Lung (tissue), 12 donors: ENCODE data around the gene SUSD5. TPM values are rescaled to one million over a fixed set of nuclear protein-coding genes. Genes with fewer than 3 reads are reported as not detected.

Source experiments
- ATAC-seq: fragments of 200-7000 bp; cut with Tn5 transposase; one replicate; pipeline ENCODE4 v1.9.1; 2020; ENCODE audit warnings: moderate number of reproducible peaks; ENCODE audit not compliant: insufficient read depth, low FRiP score
- DNase-seq, 3 donors: peaks; one replicate each; pipeline ENCODE4 v3.0.0-alpha.2; 2013 to 2017
- H3K27ac ChIP-seq, 2 donors: one replicate each; pipeline ENCODE4 v1.5.1; 2013; ENCODE audit warnings: mild to moderate bottlenecking in 2 of 2, moderate library complexity in 2 of 2, control low read depth in 1 of 2, inconsistent platforms in 1 of 2, low read depth in 1 of 2, low read length in 1 of 2
- H3K27me3 ChIP-seq, 3 donors: one replicate each; pipeline ENCODE4 v1.5.1; 2013; ENCODE audit warnings: low read length in 2 of 3; ENCODE audit not compliant: control insufficient read depth in 3 of 3, insufficient read depth in 3 of 3
- H3K36me3 ChIP-seq, 4 donors: one replicate each; pipeline ENCODE4 v1.5.1; 2013; ENCODE audit warnings: low read length in 4 of 4, mild to moderate bottlenecking in 1 of 4, moderate library complexity in 1 of 4; ENCODE audit not compliant: control insufficient read depth in 4 of 4, insufficient read depth in 4 of 4
- H3K4me1 ChIP-seq, 5 donors: one replicate each; pipeline ENCODE4 v1.5.1; 2013; ENCODE audit warnings: low read length in 5 of 5, mild to moderate bottlenecking in 2 of 5, moderate library complexity in 1 of 5; ENCODE audit not compliant: control insufficient read depth in 5 of 5, insufficient read depth in 5 of 5
- H3K4me3 ChIP-seq: one replicate; pipeline ENCODE4 v1.5.1; 2013; ENCODE audit warnings: mild to moderate bottlenecking, control low read depth, moderate library complexity
- H3K9ac ChIP-seq, 2 donors: one replicate each; pipeline ENCODE4 v1.5.1; 2013; ENCODE audit warnings: low read length in 2 of 2, control low read depth in 1 of 2; ENCODE audit not compliant: insufficient read depth in 1 of 2
- H3K9me3 ChIP-seq, 4 donors: one replicate each; pipeline ENCODE4 v1.5.1; 2013; ENCODE audit warnings: low read length in 3 of 4, mild to moderate bottlenecking in 1 of 4, moderate library complexity in 1 of 4; ENCODE audit not compliant: control insufficient read depth in 4 of 4, insufficient read depth in 3 of 4
- CTCF ChIP-seq: IDR thresholded peaks from 2 replicates; pipeline ENCODE4 v1.5.1; 2012; ENCODE audit warnings: mild to moderate bottlenecking; ENCODE audit errors: control extremely low read depth, extremely low read depth
- WGBS, 2 donors: extraction: QIAGEN DNeasy Blood & Tissue Kit; methylation state at CpG; one replicate each; pipeline ENCODE4 v1.1.7; 2013; 5-methylcytosine and 5-hydroxymethylcytosine counted together
- polyA plus RNA-seq, 2 donors: library from polyadenylated mRNA; stranded (reverse); fragments of 200-250 nt; gene quantifications; one replicate each; pipeline ENCODE4 v1.2.1, GENCODE V29; 2013
- total RNA-seq, 2 donors: library from RNA; depleted of rRNA in 1 of 2; stranded (reverse); fragments of >200 nt in 1 of 2; gene quantifications; one replicate each; pipeline ENCODE4 v1.2.1, GENCODE V29; 2014 to 2021
- donor health status: control.
- donor health status: control.
- donor health status: Bipolar disorder and iron deficiency.
- donor health status: healthy.
- donor health status: DM: yes; HTN: yes; CAD: no.

SUSD5 gene
- total and polyA plus RNA-seq, 4 donors = 0.17 to 2.9 (median 1.0) TPM

DNA sequence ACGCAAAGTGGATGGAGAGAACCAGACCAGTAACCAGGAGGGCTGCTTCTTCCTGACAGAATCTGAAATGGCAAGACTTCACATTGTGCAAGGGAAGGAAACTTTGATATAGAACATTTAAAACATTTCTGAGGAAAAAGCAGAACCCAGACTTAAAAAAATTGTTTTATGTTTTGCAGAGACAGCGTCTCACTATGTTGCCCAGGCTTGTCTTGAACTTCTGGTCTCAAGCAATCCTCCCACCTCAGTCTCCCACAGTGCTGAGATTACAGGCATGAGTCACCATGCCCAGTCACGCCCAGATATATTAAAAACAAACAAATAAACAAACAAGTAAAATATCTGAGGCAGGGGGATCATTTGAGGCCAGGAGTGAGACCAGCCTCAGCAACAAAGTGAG, 58.6 kb downstream of the SUSD5 start:
- no peak overlapping the region for H3K4me3 ChIP-seq
- ATAC-seq (no peak), DNase-seq (no peak)
- H3K4me1 ChIP-seq = peaks cover 0 to 3% (median 0%) of the 10 kb centered on the region in 5 donors
- no peak overlapping the region for H3K9ac ChIP-seq
- no peak overlapping the region for H3K27ac ChIP-seq
- peaks cover 0 to 1% (median 0%) of the 10 kb centered on the region in 4 donors for H3K9me3 ChIP-seq
- no peak for TF ChIP-seq CTCF
- WGBS, 2 donors = 81 to 86% methylated on average over 3 of the region's 3 CpGs
- no peaks in the 10 kb centered on the region for H3K36me3 ChIP-seq
- H3K27me3 ChIP-seq = no peaks in the 10 kb centered on the region

- Histone ChIP-seq H3K4me1 (peaks cover 0 to 3% (median 0%) of the 10 kb centered on the region in 5 donors), H3K9ac (no peak overlapping the region), H3K4me3 (no peak overlapping the region), H3K27me3 (no peaks in the 10 kb centered on the region), H3K36me3 (no peaks in the 10 kb centered on the region), H3K9me3 (peaks cover 0 to 1% (median 0%) of the 10 kb centered on the region in 4 donors), H3K27ac (no peak overlapping the region)
- DNase-seq (no peak), ATAC-seq (no peak)
- TF ChIP-seq CTCF = no peak
- 78 to 85% methylated on average over 4 of the region's 4 CpGs for WGBS, 2 donors
These were observed 59.4 kb downstream of the SUSD5 start for GRCh38 chr3:33159234-33159633.

DNA sequence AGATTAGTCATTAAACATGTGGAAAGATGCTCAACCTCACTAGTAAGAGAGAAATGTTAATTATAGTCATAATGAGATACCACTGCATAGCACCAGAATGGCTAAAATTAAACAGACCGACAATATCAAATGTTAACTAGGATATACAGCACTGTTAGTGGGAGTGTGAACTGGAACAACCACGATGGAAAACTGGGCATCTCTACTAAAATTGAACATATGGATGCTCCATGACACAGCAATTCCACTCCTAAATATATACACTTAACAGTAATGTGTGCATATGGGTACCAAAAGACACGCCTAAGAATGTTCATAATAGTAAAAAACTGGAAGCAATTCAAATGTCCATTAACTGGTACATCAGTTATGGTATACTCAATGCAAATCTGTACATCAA, 63.3 kb downstream of the SUSD5 start:
- H3K36me3 ChIP-seq = no peaks in the 10 kb centered on the region
- no peak overlapping the region for H3K9ac ChIP-seq
- peaks cover 0 to 6% (median 0%) of the 10 kb centered on the region in 4 donors for H3K9me3 ChIP-seq
- TF ChIP-seq CTCF = no peak
- H3K4me1 ChIP-seq = peaks cover 0 to 3% (median 0%) of the 10 kb centered on the region in 5 donors
- no peak for ATAC-seq
- H3K4me3 ChIP-seq = no peak overlapping the region
- 84 to 89% methylated on average over 3 of the region's 3 CpGs for WGBS, 2 donors
- no peak for DNase-seq
- H3K27ac ChIP-seq = no peak overlapping the region
- H3K27me3 ChIP-seq = no peaks in the 10 kb centered on the region

DNA sequence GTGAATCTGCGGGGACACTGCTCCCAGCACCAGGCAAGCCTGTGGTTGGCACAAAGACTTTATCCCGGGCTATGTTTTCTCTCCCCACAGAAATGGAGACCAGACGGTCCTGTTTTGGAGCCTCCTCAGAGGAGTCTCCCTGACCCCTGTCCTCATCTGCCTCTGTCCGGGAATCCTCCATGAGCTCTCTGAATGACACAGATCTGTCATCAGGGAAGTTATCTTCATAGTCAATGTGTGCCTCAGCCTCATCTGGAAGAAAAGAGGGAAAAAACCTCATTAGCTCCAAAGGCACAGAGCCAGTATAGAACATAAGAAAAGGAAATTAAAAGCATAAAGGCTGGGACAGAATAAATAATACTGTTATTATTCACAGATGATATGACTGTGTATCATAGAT, 64.8 kb downstream of the SUSD5 start:
- no peaks in the 10 kb centered on the region for H3K36me3 ChIP-seq
- ATAC-seq (no peak), DNase-seq (no peak)
- TF ChIP-seq CTCF = no peak
- no peak overlapping the region for H3K4me3 ChIP-seq
- WGBS, 2 donors = 94 to 99% methylated on average over 4 of the region's 4 CpGs
- no peak overlapping the region for H3K27ac ChIP-seq
- H3K27me3 ChIP-seq = no peaks in the 10 kb centered on the region
- H3K9ac ChIP-seq = no peak overlapping the region
- peaks cover 0 to 3% (median 0%) of the 10 kb centered on the region in 5 donors for H3K4me1 ChIP-seq
- H3K9me3 ChIP-seq = peaks cover 0 to 8% (median 0%) of the 10 kb centered on the region in 4 donors
